IMR-90 (cell line): ENCODE data around the gene FOXB1. TPM values are rescaled to one million over a fixed set of nuclear protein-coding genes. Genes with fewer than 3 reads are reported as not detected.
A peak's percentile ranks its signal among the peaks of the same experiment; 100 is the strongest.

Source experiments
- ATAC-seq: fragments of 200-7000 bp; cut with Tn5 transposase; 2 replicates; pipeline ENCODE4 v1.9.1; 2020; ENCODE audit warnings: low read depth, mild to moderate bottlenecking, moderate library complexity
- BruUV-seq: library from RNA; stranded (reverse); fragments of 400-500 nt; replicated peaks from 2 replicates; lab custom pipeline; 2021; lab: Mats Ljungman, UMichigan
- CTCF ChIA-PET: fragments of 300-600 bp; formaldehyde crosslinking; extraction: SDS; loops from one replicate; lab custom pipeline; 2021; ENCODE audit warnings: antibody characterized with exemption; lab: Yijun Ruan, JAX
- POLR2A ChIA-PET: fragments of 300-600 bp; sonication (Branson Sonifier 250); formaldehyde crosslinking; loops from one replicate; lab custom pipeline; 2022; ENCODE audit warnings: antibody characterized with exemption; ENCODE audit not compliant: unreplicated experiment; lab: Charles Lee
- DNase-seq: peaks from one replicate; pipeline ENCODE4 v3.0.0; 2013
- H2AFZ ChIP-seq: replicated peaks from 2 replicates; pipeline ENCODE3; 2013; ENCODE audit warnings: low read length, mild to moderate bottlenecking; ENCODE audit not compliant: poor library complexity
- H2AK5ac ChIP-seq: 2 replicates; pipeline ENCODE4 v1.6.1; 2013; ENCODE audit warnings: low read depth, low read length, inconsistent platforms
- H2AK9ac ChIP-seq: replicated peaks from 2 replicates; pipeline ENCODE3; 2013; ENCODE audit warnings: mild to moderate bottlenecking, low read depth, low read length, moderate library complexity; ENCODE audit not compliant: poor library complexity
- H2BK120ac ChIP-seq: 2 replicates; pipeline ENCODE4 v1.6.1; 2013; ENCODE audit warnings: low read depth, low read length, inconsistent platforms
- H2BK15ac ChIP-seq: 3 replicates; pipeline ENCODE4 v1.6.1; 2013; ENCODE audit warnings: low read depth, low read length, inconsistent platforms
- H2BK20ac ChIP-seq: 2 replicates; pipeline ENCODE4 v1.6.1; 2013; ENCODE audit warnings: low read depth, mild to moderate bottlenecking, inconsistent platforms, low read length, moderate library complexity
- H2BK5ac ChIP-seq: 2 replicates; pipeline ENCODE4 v1.6.1; 2013; ENCODE audit warnings: mild to moderate bottlenecking, low read depth, low read length, inconsistent platforms; ENCODE audit not compliant: poor library complexity, severe bottlenecking
- H3K14ac ChIP-seq: replicated peaks from 2 replicates; pipeline ENCODE4 v1.6.1; 2013; ENCODE audit warnings: low read depth, low read length, inconsistent platforms
- H3K18ac ChIP-seq: 2 replicates; pipeline ENCODE4 v1.6.1; 2013; ENCODE audit warnings: low read depth, low read length, control low read depth
- H3K23ac ChIP-seq: 2 replicates; pipeline ENCODE4 v1.6.1; 2013; ENCODE audit warnings: low read depth, low read length, inconsistent platforms
- H3K27ac ChIP-seq: 2 replicates; pipeline ENCODE4 v1.5.1; 2013; ENCODE audit warnings: mild to moderate bottlenecking, control low read depth, low read length; ENCODE audit not compliant: insufficient read depth
- H3K27me3 ChIP-seq: 2 replicates; pipeline ENCODE4 v1.6.1; 2013; ENCODE audit warnings: low read length; ENCODE audit not compliant: control insufficient read depth, insufficient read depth
- H3K36me3 ChIP-seq: 2 replicates; pipeline ENCODE4 v1.6.1; 2013; ENCODE audit warnings: low read length, mixed read lengths; ENCODE audit not compliant: control insufficient read depth, insufficient read depth
- H3K4ac ChIP-seq: 2 replicates; pipeline ENCODE4 v1.6.1; 2013; ENCODE audit warnings: low read depth, low read length, inconsistent platforms
- H3K4me1 ChIP-seq: 2 replicates; pipeline ENCODE4 v1.6.1; 2013; ENCODE audit warnings: low read length, mixed read lengths; ENCODE audit not compliant: control insufficient read depth, insufficient read depth
- H3K4me2 ChIP-seq: 2 replicates; pipeline ENCODE4 v1.6.1; 2013; ENCODE audit warnings: low read depth, mild to moderate bottlenecking, control low read depth, low read length, moderate library complexity
- H3K4me3 ChIP-seq: 2 replicates; pipeline ENCODE4 v1.5.1; 2013; ENCODE audit warnings: low read depth, mild to moderate bottlenecking, control low read depth, low read length, moderate library complexity; ENCODE audit not compliant: insufficient read depth
- H3K56ac ChIP-seq: 2 replicates; pipeline ENCODE4 v1.6.1; 2013; ENCODE audit warnings: low read length, inconsistent platforms; ENCODE audit not compliant: insufficient read depth; ENCODE audit errors: extremely low read depth
- H3K79me1 ChIP-seq, 2 experiments: 2 replicates each; pipeline ENCODE4 v1.6.1; 2013; ENCODE audit warnings: low read length in 2 of 2, inconsistent platforms in 1 of 2, low read depth in 1 of 2
- H3K9ac ChIP-seq: 2 replicates; pipeline ENCODE4 v1.6.1; 2013; ENCODE audit warnings: low read depth, low read length, control low read depth
- H3K9me1 ChIP-seq: 2 replicates; pipeline ENCODE4 v1.6.1; 2013; ENCODE audit warnings: low read length, inconsistent platforms; ENCODE audit not compliant: insufficient read depth
- H3K9me3 ChIP-seq: 2 replicates; pipeline ENCODE4 v1.6.1; 2013; ENCODE audit warnings: low read length; ENCODE audit not compliant: control insufficient read depth, insufficient read depth
- H4K20me1 ChIP-seq: 2 replicates; pipeline ENCODE4 v1.6.1; 2013; ENCODE audit warnings: low read length, inconsistent platforms; ENCODE audit not compliant: insufficient read depth
- H4K5ac ChIP-seq: 2 replicates; pipeline ENCODE4 v1.6.1; 2013; ENCODE audit warnings: mild to moderate bottlenecking, low read depth, low read length, control low read depth
- H4K8ac ChIP-seq, 2 experiments: 2 replicates each; pipeline ENCODE4 v1.6.1; 2013; ENCODE audit warnings: low read depth in 2 of 2, low read length in 2 of 2, control low read depth in 1 of 2, inconsistent platforms in 1 of 2
- H4K91ac ChIP-seq: 2 replicates; pipeline ENCODE4 v1.6.1; 2013; ENCODE audit warnings: low read depth, low read length, inconsistent platforms; ENCODE audit not compliant: insufficient read depth
- BHLHE40 ChIP-seq: fragments of 150-350 bp; IDR thresholded peaks from 2 replicates; pipeline ENCODE4 v1.6.1; 2016; ENCODE audit warnings: mild to moderate bottlenecking, low read depth, low read length
- CEBPB ChIP-seq: IDR thresholded peaks from 2 replicates; pipeline ENCODE4 v1.6.1; 2012; ENCODE audit warnings: low read depth, low read length, improper control_type of control experiment
- CHD1 ChIP-seq: IDR thresholded peaks from 2 replicates; pipeline ENCODE4 v1.6.1; 2012; ENCODE audit warnings: low read depth, low read length, improper control_type of control experiment
- CTCF ChIP-seq: conservative IDR thresholded peaks from 2 replicates; pipeline ENCODE4 v1.5.1; 2012; ENCODE audit warnings: mild to moderate bottlenecking, low read depth, low read length, improper control_type of control experiment
- ELK1 ChIP-seq: fragments of 150-350 bp; IDR thresholded peaks from 2 replicates; pipeline ENCODE4 v1.6.1; 2016; ENCODE audit warnings: low read depth, mild to moderate bottlenecking, low read length, moderate library complexity, borderline replicate concordance
- FOS ChIP-seq: fragments of 150-350 bp; IDR thresholded peaks from 2 replicates; pipeline ENCODE4 v1.6.1; 2016; ENCODE audit warnings: low read depth, low read length
- MAFK ChIP-seq: IDR thresholded peaks from 2 replicates; pipeline ENCODE4 v1.6.1; 2012; ENCODE audit warnings: low read depth, low read length, improper control_type of control experiment
- MXI1 ChIP-seq: IDR thresholded peaks from 2 replicates; pipeline ENCODE4 v1.6.1; 2012; ENCODE audit warnings: low read depth, mild to moderate bottlenecking, low read length, moderate library complexity, borderline replicate concordance
- NFE2L2 ChIP-seq: fragments of 150-350 bp; IDR thresholded peaks from 2 replicates; pipeline ENCODE4 v1.6.1; 2016; ENCODE audit warnings: low read depth, mild to moderate bottlenecking, low read length
- POLR2A ChIP-seq: IDR thresholded peaks from 2 replicates; pipeline ENCODE4 v1.6.1; 2012; ENCODE audit warnings: mild to moderate bottlenecking, low read depth, low read length
- RAD21 ChIP-seq: IDR thresholded peaks from 2 replicates; pipeline ENCODE4 v1.6.1; 2012; ENCODE audit warnings: low read length, improper control_type of control experiment
- RCOR1 ChIP-seq: IDR thresholded peaks from 2 replicates; pipeline ENCODE4 v1.6.1; 2012; ENCODE audit warnings: mild to moderate bottlenecking, low read length, improper control_type of control experiment; ENCODE audit not compliant: insufficient replicate concordance
- RFX5 ChIP-seq: IDR thresholded peaks from 2 replicates; pipeline ENCODE4 v1.8.0; 2012; ENCODE audit warnings: low read depth, mild to moderate bottlenecking, low read length, moderate library complexity
- SMC3 ChIP-seq: fragments of 150-350 bp; IDR thresholded peaks from 2 replicates; pipeline ENCODE4 v1.6.1; 2016; ENCODE audit warnings: low read depth, mild to moderate bottlenecking, antibody characterized with exemption, low read length, moderate library complexity
- USF2 ChIP-seq: fragments of 150-350 bp; IDR thresholded peaks from 2 replicates; pipeline ENCODE4 v1.6.1; 2017; ENCODE audit warnings: mild to moderate bottlenecking, antibody characterized with exemption, low read length, low read depth
- WGBS, 2 experiments: methylation state at CpG; one replicate each; pipeline versions ENCODE4 v1.1.5 to v1.1.7; 2013; ENCODE audit warnings: missing lambda C conversion rate in 2 of 2; ENCODE audit not compliant: insufficient read length in 1 of 2; ENCODE audit errors: extremely low coverage in 2 of 2; 5-methylcytosine and 5-hydroxymethylcytosine counted together
- dilution Hi-C: fragments of 300-500 bp; cut with HindIII; formaldehyde crosslinking; loops from one replicate; pipeline ENCODE4 v1.14.3; 2018; ENCODE audit warnings: low sequenced_read_pairs; ENCODE audit not compliant: unreplicated experiment
- in situ Hi-C: fragments of 300-500 bp; cut with MboI; formaldehyde crosslinking; loops from 3 replicates; pipeline ENCODE4 v1.14.3; 2019; ENCODE audit warnings: low sequenced_read_pairs, inconsistent platforms, mixed read lengths
- intact Hi-C: fragments of 100-400 bp; cut with micrococcal nuclease; formaldehyde crosslinking; loops from 2 replicates; pipeline ENCODE4 v1.10.0; 2022
- polyA plus RNA-seq, 3 experiments: library from polyadenylated mRNA; depleted of rRNA; stranded (reverse); fragments of >200 nt; gene quantifications; 2 replicates each; pipeline ENCODE4 v1.2.3, GENCODE V29; 2012; ENCODE audit warnings: low replicate concordance in 1 of 3
- total RNA-seq: library from RNA; depleted of rRNA; stranded (reverse); fragments of >200 nt; gene quantifications from 2 replicates; pipeline ENCODE4 v1.2.3, GENCODE V29; 2012

FOXB1 gene
- total and polyA plus RNA-seq, 2 of the 4 experiments (the other 2 are of a cell fraction): not detected

GRCh38 chr15:60005352-60006202 lies 1.5 kb downstream of the FOXB1 start:
- no peaks in the 10 kb centered on the region for H3K9me1 ChIP-seq
- no peak overlapping the region for H3K18ac ChIP-seq
- H2AK5ac ChIP-seq: no peak overlapping the region
- no peak overlapping the region for H4K5ac ChIP-seq
- H2AK9ac ChIP-seq: peak overlapping the region; percentile 37
- POLR2A ChIA-PET: no interaction called here
- H3K9ac ChIP-seq: no peak overlapping the region
- H3K4me3 ChIP-seq: peak overlapping the region; percentile 50; the same call in 1 of the 2 replicates
- H3K4me1 ChIP-seq: no peaks in the 10 kb centered on the region; the same call in 1 of the 2 replicates
- H3K23ac ChIP-seq: no peak overlapping the region
- H3K36me3 ChIP-seq: no peaks in the 10 kb centered on the region
- DNase-seq (no peak), ATAC-seq (no peak)
- no peaks in the 10 kb centered on the region; the same call in 1 of the 2 replicates for H3K9me3 ChIP-seq
- H3K27ac ChIP-seq: no peak overlapping the region
- dilution Hi-C loops (no loop called here), in situ Hi-C loops (no loop called here), intact Hi-C loops (no loop called here)
- no peak overlapping the region for H4K91ac ChIP-seq
- no peak overlapping the region for H2BK15ac ChIP-seq
- no peak overlapping the region for H4K8ac ChIP-seq
- peaks cover 82% of the 10 kb centered on the region for H3K27me3 ChIP-seq
- H3K14ac ChIP-seq: no peak overlapping the region
- no peak overlapping the region for H2BK20ac ChIP-seq
- H3K4me2 ChIP-seq: peak overlapping the region; percentile 83
- 1% methylated on average over 42 of the region's 77 CpGs; no CpG with 5 or more reads in 1 of the 2 experiments for WGBS, 2 experiments
- peak overlapping the region; percentile 85 for H2AFZ ChIP-seq
- no peaks in the 10 kb centered on the region for H3K79me1 ChIP-seq
- no peak overlapping the region for H2BK120ac ChIP-seq
- H3K4ac ChIP-seq: no peak overlapping the region
- no peak overlapping the region for H3K56ac ChIP-seq
- no TSS peak for BruUV-seq
- H4K20me1 ChIP-seq: no peaks in the 10 kb centered on the region
- CTCF ChIA-PET: no interaction called here
- no peak overlapping the region for H2BK5ac ChIP-seq
- no peak for TF ChIP-seq RCOR1
- TF ChIP-seq MAFK: no peak
- TF ChIP-seq RAD21: no peak
- no peak for TF ChIP-seq RFX5
- no peak for TF ChIP-seq SMC3
- no peak for TF ChIP-seq FOS
- no peak for TF ChIP-seq CHD1
- TF ChIP-seq MXI1: no peak
- no peak for TF ChIP-seq CEBPB
- no peak for TF ChIP-seq NFE2L2
- TF ChIP-seq CTCF: no peak
- no peak for TF ChIP-seq ELK1
- no peak for TF ChIP-seq POLR2A
- TF ChIP-seq USF2: no peak
- no peak for TF ChIP-seq BHLHE40
